Epithelial cell of esophagus (primary cell): Measurements from ENCODE around the gene OSBPL2.

ENCODE experiments used
- DNase-seq: peaks from one replicate; pipeline ENCODE4 v3.0.0; 2010; ENCODE audit warnings: low read depth
- H3K4me3 ChIP-seq: 2 replicates; pipeline ENCODE4 v1.5.1; 2011; ENCODE audit warnings: mild to moderate bottlenecking, low read length, control low read depth
- TF ChIP-seq, protein P1 (sequence below): IDR thresholded peaks from 2 replicates; pipeline ENCODE4 v1.5.1; 2011; ENCODE audit warnings: low read depth, mild to moderate bottlenecking, low read length, control low read depth, inconsistent platforms; ENCODE audit not compliant: insufficient read depth; ENCODE audit errors: missing control alignments

OSBPL2 gene

DNA sequence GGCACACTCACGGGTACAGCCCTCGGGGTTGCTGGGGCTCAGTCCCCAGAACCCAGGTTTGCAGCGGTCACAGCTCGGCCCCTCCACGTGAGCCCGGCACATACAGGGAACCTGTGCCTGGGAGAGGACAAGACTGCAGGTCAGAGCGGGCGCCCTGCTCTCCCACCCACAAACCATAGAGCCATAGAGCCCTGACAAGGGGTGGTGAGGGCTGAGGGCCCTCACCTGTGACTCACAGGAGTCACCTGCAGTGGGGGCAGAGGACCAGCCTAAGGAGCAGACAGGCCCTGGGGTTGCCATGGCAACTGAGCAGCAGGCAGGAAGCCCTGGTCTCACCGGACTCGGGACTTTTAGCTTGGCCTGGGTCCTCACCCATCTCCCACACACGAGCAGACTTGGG lies 98.0 kb downstream of the OSBPL2 start:
- DNase-seq: no peak
- TF ChIP-seq, protein P1, sequence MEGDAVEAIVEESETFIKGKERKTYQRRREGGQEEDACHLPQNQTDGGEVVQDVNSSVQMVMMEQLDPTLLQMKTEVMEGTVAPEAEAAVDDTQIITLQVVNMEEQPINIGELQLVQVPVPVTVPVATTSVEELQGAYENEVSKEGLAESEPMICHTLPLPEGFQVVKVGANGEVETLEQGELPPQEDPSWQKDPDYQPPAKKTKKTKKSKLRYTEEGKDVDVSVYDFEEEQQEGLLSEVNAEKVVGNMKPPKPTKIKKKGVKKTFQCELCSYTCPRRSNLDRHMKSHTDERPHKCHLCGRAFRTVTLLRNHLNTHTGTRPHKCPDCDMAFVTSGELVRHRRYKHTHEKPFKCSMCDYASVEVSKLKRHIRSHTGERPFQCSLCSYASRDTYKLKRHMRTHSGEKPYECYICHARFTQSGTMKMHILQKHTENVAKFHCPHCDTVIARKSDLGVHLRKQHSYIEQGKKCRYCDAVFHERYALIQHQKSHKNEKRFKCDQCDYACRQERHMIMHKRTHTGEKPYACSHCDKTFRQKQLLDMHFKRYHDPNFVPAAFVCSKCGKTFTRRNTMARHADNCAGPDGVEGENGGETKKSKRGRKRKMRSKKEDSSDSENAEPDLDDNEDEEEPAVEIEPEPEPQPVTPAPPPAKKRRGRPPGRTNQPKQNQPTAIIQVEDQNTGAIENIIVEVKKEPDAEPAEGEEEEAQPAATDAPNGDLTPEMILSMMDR: no peak
- H3K4me3 ChIP-seq: no peak overlapping the region

DNA sequence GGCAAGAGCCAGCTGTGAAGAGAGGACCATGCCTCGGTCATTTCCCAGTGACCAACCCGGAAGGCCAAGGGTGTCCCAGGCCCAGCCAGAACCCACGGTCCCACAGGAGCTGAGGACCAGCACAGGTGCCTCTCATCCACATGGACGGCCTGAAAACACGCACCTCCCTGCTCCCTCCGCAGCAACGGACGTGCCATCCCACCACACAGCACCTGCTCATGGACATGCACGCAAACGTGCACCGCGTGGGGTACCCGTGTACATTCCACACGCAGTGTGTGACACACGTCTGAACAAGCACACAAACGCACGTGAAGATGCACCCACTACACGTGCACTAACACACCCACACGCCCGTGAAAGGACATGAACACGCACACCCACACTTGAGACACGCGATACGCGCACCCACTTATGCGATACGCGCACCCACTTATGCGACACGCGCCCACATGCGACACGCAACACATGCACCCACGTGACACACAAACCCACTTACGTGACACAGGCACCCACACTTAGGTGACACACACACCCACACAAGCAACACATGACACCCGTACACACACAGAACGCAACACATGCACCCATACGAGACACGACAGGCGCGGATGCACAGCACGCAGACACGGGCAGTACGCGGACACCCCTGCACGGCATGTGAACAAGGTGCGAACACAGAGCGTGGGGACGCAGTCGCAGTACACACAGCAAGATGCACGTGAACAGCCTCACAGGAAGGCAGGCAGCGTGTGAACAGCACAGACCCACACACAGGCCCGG lies 98.6 kb downstream of the OSBPL2 start:
- no peak for DNase-seq
- H3K4me3 ChIP-seq: no peak overlapping the region
- TF ChIP-seq, protein P1: no peak

DNA sequence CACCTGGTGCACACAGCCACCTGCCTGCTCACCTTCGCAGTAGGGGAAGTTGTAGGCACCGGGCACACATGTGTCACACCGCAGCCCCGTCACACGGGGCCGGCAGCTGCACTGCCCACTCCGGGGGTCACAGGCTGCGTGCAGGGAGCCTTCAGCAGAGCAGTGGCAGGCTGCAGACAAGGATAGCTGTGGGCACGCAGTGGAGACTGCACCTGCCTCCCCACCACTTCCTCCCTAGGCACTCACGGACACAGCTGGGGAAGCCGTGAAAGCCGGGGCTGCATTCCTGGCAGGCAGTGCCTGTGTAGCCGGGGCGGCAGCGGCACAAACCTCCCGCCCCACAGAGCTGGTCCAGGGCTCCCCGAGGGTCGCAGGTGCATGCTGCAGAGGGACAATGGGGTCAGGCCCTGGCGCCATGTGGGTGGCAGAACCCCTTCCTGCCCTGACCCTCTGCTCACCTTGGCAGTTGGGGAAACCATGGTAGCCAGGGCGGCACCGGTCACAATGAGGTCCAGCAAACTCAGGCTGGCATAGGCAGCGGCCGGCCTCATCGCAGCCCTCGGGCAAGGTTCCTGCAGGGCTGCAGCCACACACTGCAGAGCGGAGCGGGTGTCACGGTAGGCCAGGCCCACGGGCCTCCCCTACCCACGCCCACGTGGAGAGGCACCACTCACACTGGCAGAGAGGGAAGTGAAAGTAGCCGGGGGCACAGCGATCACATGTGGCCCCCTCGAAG lies 99.4 kb downstream of the OSBPL2 start:
- DNase-seq: no peak
- TF ChIP-seq, protein P1: no peak
- H3K4me3 ChIP-seq: no peak overlapping the region

DNA sequence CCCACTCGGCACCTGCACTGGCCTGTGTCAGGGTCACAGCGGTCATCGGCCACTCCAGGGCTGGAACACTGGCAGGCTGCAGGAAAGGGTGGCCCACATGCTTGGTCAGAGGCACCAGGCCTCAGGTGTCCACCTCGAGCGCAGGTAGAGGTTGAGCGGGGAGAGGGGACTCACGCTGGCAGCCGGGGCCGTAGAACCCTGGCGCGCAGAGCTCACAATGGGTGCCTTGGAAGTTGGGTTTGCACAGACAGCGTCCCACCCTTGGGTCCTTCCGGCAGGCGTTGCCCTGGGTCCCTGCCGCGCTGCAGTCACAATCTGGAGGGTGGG lies 99.9 kb downstream of the OSBPL2 start:
- TF ChIP-seq, protein P1: no peak
- DNase-seq: no peak
- no peak overlapping the region for H3K4me3 ChIP-seq

DNA sequence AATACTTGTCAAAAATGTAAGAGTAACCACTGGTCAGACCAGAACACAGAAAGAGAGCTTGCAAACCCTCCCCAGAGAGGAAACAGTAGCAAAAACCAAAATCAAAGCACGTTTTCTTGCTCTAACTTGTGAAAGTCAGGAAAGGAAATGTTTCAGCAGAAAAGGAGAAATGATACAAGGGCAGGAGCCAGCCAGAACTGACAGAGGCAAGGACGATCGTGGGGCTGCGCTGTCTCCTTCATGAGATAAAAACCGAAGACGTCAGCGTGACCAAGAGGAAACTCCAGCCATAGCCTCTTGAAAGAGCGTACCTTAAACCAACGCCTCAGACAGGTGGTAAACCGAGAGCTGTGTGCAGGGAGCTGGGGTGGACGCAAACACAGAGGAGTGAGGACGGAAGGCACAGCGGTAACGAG lies 101.3 kb downstream of the OSBPL2 start:
- H3K4me3 ChIP-seq: no peak overlapping the region
- TF ChIP-seq, protein P1: no peak
- no peak for DNase-seq

DNA sequence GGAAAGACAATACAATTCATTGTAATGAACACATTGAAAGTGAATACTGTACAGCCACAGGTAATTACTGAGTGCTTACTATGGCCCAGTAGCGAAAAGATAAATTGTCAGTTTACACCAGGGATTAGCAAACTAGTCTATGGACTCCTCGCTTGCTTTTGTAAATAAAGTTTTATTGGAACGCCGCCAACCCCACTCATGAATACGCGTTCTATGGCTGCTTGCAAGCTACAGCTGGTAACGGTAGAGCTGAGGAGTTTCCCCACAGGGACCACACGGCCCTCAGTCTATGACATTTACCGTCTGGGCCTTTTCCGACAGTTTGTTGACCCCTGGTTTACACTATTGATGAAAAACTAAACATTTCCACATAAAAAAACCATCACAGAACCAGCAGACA lies 104.6 kb downstream of the OSBPL2 start:
- H3K4me3 ChIP-seq: no peak overlapping the region

More for the DNA sequence above, 104.6 kb downstream of the OSBPL2 start:
- TF ChIP-seq, protein P1: no peak
- no peak for DNase-seq
